Keratinocyte (primary cell): ENCODE measurements around the gene TNFAIP3.

Source experiments
- CTCF ChIP-seq, 3 experiments: IDR thresholded peaks in 1 of 3; conservative IDR thresholded peaks in 1 of 3; optimal IDR thresholded peaks in 1 of 3; 2 replicates in 2 of 3; 3 replicates in 1 of 3; pipeline versions ENCODE3 to v1.5.1; 2011; ENCODE audit warnings: low read length in 3 of 3, mild to moderate bottlenecking in 3 of 3, moderate library complexity in 2 of 3, control low read depth in 1 of 3, inconsistent platforms in 1 of 3; ENCODE audit not compliant: insufficient read depth in 2 of 3; ENCODE audit errors: extremely low read depth in 1 of 3
- EZH2 ChIP-seq: IDR thresholded peaks from one replicate; pipeline ENCODE4 v1.6.1; 2012; ENCODE audit warnings: inconsistent platforms, mild to moderate bottlenecking, low read length, moderate library complexity

DNA sequence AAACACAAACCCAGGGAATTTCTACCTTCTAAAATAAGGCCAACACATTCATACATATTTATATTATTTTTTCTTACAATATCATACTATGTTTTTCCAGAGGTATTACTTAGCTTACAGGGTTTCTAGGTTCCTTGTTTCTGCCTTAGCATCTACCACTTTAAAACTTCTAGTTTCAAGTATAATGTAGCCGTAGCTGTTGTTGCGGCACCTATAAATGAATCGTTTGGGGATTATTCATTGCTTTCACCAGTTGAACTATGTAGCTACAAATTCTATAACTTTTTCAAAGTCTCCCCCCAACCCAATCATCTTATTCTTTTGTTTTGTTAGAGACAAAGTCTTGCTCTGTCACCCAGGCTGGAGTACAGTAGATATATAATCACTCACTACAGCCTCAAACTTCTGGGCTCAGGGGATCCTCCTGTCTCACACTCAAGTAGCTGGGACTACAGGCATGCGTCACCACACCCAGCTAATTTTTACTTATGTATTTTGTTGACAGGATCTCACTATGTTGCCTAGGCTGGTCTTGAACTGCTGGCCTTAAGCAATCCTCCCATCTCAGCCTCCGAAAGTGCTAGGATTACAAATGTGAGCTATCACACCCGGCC, 43.9 kb downstream of the TNFAIP3 start:
- TF ChIP-seq CTCF (optimal IDR thresholded peaks at IDR 0.05 in 1 of 3, IDR thresholded peaks at IDR 0.05 in 1 of 3, conservative IDR thresholded peaks at IDR 0.05 in 1 of 3; ENCODE audit: extremely low read depth in 1 of 3, insufficient read depth in 2 of 3, low read length in 3 of 3): no peak
- TF ChIP-seq EZH2: no peak
